NCI-H2196 treated with DMSO at 0.1 percent for 48 hours (cell line): ENCODE measurements around the gene BOD1L1.

Source experiments
- DNase-seq: peaks from one replicate; lab custom pipeline; 2025; ENCODE audit not compliant: unreplicated experiment; lab: John Stamatoyannopoulos, UW

The BOD1L1 gene

GRCh38 chr4:13527192-13527980 lies 100.1 kb downstream of the BOD1L1 start:
- DNase-seq = no peak

GRCh38 chr4:13526658-13527057 lies 100.9 kb downstream of the BOD1L1 start:
- no peak for DNase-seq

GRCh38 chr4:13525606-13526281 lies 101.8 kb downstream of the BOD1L1 start:
- DNase-seq = no peak

- no peak for DNase-seq
These were observed 102.9 kb downstream of the BOD1L1 start for GRCh38 chr4:13524504-13525243.

GRCh38 chr4:13523591-13524503 lies 103.7 kb downstream of the BOD1L1 start:
- DNase-seq = no peak

GRCh38 chr4:13523105-13523477 lies 104.4 kb downstream of the BOD1L1 start:
- DNase-seq = no peak

- no peak for DNase-seq
These were observed 105.0 kb downstream of the BOD1L1 start for GRCh38 chr4:13522282-13523104.

- no peak for DNase-seq
These were observed 106.5 kb downstream of the BOD1L1 start for GRCh38 chr4:13521047-13521446.
